Mucosa of descending colon (tissue), 3 donors: ENCODE measurements around the gene MVB12B. TPM values are rescaled to one million over a fixed set of nuclear protein-coding genes. Genes with fewer than 3 reads are reported as not detected.

Experiments used
- ATAC-seq: fragments of 200-7000 bp; cut with Tn5 transposase; one replicate; pipeline ENCODE4 v1.9.1; 2020; ENCODE audit warnings: mild to moderate bottlenecking, moderate library complexity
- DNase-seq, 3 donors: peaks; one replicate each; pipeline ENCODE4 v3.0.0-alpha.2; 2020
- H3K36me3 ChIP-seq: fragments of 200-600 bp; one replicate; pipeline ENCODE4 v1.8.0; 2021; ENCODE audit warnings: low read depth, mild to moderate bottlenecking
- H3K4me1 ChIP-seq: fragments of 200-600 bp; one replicate; pipeline ENCODE4 v1.8.0; 2021; ENCODE audit warnings: low read depth, mild to moderate bottlenecking
- H3K4me3 ChIP-seq: fragments of 200-600 bp; one replicate; pipeline ENCODE4 v1.8.0; 2021; ENCODE audit warnings: mild to moderate bottlenecking
- H3K9me3 ChIP-seq: fragments of 200-600 bp; one replicate; pipeline ENCODE4 v1.8.0; 2021; ENCODE audit warnings: mild to moderate bottlenecking
- CTCF ChIP-seq: fragments of 200-600 bp; IDR thresholded peaks from one replicate; pipeline ENCODE4 v1.8.0; 2022; ENCODE audit warnings: antibody characterized with exemption, mild to moderate bottlenecking
- intact Hi-C, 2 donors: fragments of 100-400 bp; cut with DNase I in 1 of 2; cut with micrococcal nuclease in 1 of 2; formaldehyde crosslinking; loops; one replicate each; pipeline versions ENCODE4 v1.11.0 to v1.11.1; 2022; cut with DNase I, micrococcal nuclease
- total RNA-seq, 3 donors: library from RNA; stranded (reverse); fragmentation: NEBNext Ultra II Directional in 2 of 3; extraction: Animal tissue kit (Norgen Biotek cat#: 25700) in 2 of 3; gene quantifications; one replicate each; pipeline versions ENCODE4 v1.2.1 to v1.2.4, GENCODE V29; 2021 to 2023
- donor health status: DM: no; HTN: no; CAD: no; lungs with moderate emphysema.
- donor health status: DM: no; HTN: no; CAD: no.
- donor health status: DM: no; HTN: yes; CAD: no.

MVB12B gene
- total RNA-seq, 3 donors from 2014 or later, result 16.8 to 26.4 (median 21.6) TPM

GRCh38 chr9:126383406-126384046, 56.9 kb downstream of the MVB12B start:
- ATAC-seq (no peak), DNase-seq (no peak)
- H3K9me3 ChIP-seq, result no peaks in the 10 kb centered on the region
- intact Hi-C loops, result no loop called here
- no peak overlapping the region for H3K4me3 ChIP-seq
- no peaks in the 10 kb centered on the region for H3K4me1 ChIP-seq
- no peak for TF ChIP-seq CTCF
- no peaks in the 10 kb centered on the region for H3K36me3 ChIP-seq

GRCh38 chr9:126384926-126385325, 58.3 kb downstream of the MVB12B start:
- DNase-seq, result no peak
- intact Hi-C loops, result no loop called here
- no peak for TF ChIP-seq CTCF

GRCh38 chr9:126386088-126386487, 59.5 kb downstream of the MVB12B start:
- peak in 2 of 3 donors; percentile 53 to 67 for DNase-seq
- no peaks in the 10 kb centered on the region for H3K9me3 ChIP-seq
- peak; percentile 91 for ATAC-seq
- peak; percentile 10 for TF ChIP-seq CTCF
- no peaks in the 10 kb centered on the region for H3K4me1 ChIP-seq
- no peaks in the 10 kb centered on the region for H3K36me3 ChIP-seq
- intact Hi-C loops, result no loop called here
- no peak overlapping the region for H3K4me3 ChIP-seq

More at GRCh38 chr9:126384926-126385325, 58.3 kb downstream of the MVB12B start:
- no peak for ATAC-seq
- Histone ChIP-seq H3K9me3 (no peaks in the 10 kb centered on the region), H3K4me1 (no peaks in the 10 kb centered on the region), H3K4me3 (no peak overlapping the region), H3K36me3 (no peaks in the 10 kb centered on the region)

- intact Hi-C loops, result no loop called here
- TF ChIP-seq CTCF, result no peak
- no peaks in the 10 kb centered on the region for H3K9me3 ChIP-seq
- no peaks in the 10 kb centered on the region for H3K4me1 ChIP-seq
- peak; percentile 66 for ATAC-seq
- DNase-seq, result no peak
- no peaks in the 10 kb centered on the region for H3K36me3 ChIP-seq
- H3K4me3 ChIP-seq, result no peak overlapping the region
These were observed 60.1 kb downstream of the MVB12B start for GRCh38 chr9:126386776-126387175.

- Histone ChIP-seq H3K4me3 (no peak overlapping the region), H3K4me1 (no peaks in the 10 kb centered on the region), H3K9me3 (no peaks in the 10 kb centered on the region), H3K36me3 (no peaks in the 10 kb centered on the region)
- no peak for ATAC-seq
- no peak for TF ChIP-seq CTCF
- DNase-seq, result no peak
- intact Hi-C loops, result no loop called here
These were observed 62.5 kb downstream of the MVB12B start for GRCh38 chr9:126388964-126389708.
